Right lobe of liver (tissue), 4 donors: ENCODE results near the gene GPR4.

ENCODE experiments used
- POLR2A ChIP-seq: fragments of 450-650 bp; IDR thresholded peaks from one replicate; pipeline ENCODE4 v1.6.1; 2017; ENCODE audit warnings: antibody characterized with exemption, mild to moderate bottlenecking
- TF ChIP-seq, protein P1 (sequence below), 4 donors: fragments of 200-600 bp in 3 of 4; fragments of 450-650 bp in 1 of 4; IDR thresholded peaks; one replicate each; pipeline versions ENCODE4 v1.5.1 to v1.8.0; 2016 to 2022; ENCODE audit warnings: antibody characterized with exemption in 4 of 4, mild to moderate bottlenecking in 2 of 4
- donor health status: DM: no; HTN: no; CAD: no.
- donor health status: DM: no; HTN: no; CAD: no.
- donor health status: DM: no; HTN: yes; CAD: no.

DNA sequence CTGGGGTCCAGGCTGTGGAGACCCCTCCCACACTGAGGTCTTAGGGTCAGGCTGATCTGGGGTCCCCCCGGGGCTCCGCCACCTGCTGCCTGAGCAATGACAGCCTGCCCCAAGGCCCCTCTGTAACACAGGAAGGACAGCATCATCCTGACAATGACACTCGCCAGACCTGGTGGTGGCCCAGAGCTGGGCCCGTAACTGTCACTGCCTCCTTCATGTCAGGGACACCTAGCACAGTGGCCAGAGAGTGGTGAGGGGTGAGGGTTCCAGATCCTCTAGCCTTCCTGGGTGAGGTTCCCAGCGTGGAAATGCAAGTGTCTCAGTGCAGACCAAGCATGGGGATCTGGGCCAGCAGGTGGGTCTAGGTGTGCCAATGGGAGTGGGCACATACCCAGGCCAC, 45.2 kb downstream of the GPR4 start:
- TF ChIP-seq POLR2A: no peak
- TF ChIP-seq, protein P1, sequence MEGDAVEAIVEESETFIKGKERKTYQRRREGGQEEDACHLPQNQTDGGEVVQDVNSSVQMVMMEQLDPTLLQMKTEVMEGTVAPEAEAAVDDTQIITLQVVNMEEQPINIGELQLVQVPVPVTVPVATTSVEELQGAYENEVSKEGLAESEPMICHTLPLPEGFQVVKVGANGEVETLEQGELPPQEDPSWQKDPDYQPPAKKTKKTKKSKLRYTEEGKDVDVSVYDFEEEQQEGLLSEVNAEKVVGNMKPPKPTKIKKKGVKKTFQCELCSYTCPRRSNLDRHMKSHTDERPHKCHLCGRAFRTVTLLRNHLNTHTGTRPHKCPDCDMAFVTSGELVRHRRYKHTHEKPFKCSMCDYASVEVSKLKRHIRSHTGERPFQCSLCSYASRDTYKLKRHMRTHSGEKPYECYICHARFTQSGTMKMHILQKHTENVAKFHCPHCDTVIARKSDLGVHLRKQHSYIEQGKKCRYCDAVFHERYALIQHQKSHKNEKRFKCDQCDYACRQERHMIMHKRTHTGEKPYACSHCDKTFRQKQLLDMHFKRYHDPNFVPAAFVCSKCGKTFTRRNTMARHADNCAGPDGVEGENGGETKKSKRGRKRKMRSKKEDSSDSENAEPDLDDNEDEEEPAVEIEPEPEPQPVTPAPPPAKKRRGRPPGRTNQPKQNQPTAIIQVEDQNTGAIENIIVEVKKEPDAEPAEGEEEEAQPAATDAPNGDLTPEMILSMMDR (IDR thresholded peaks at IDR 0.05): no peak
